SK-N-SH treated with all-trans-retinoic acid at 6 μM for 48 hours (cell line): Measurements from ENCODE around the gene MIX23.

Experiments
- ATAC-seq: fragments of 200-7000 bp; cut with Tn5 transposase; 3 replicates; pipeline ENCODE4 v1.9.1; 2020; ENCODE audit warnings: mild to moderate bottlenecking, moderate library complexity
- ARNTL ChIP-seq: fragments of 450-650 bp; formaldehyde crosslinking; IDR thresholded peaks from 2 replicates; pipeline ENCODE4 v1.5.0; 2020; ENCODE audit warnings: low read depth, mild to moderate bottlenecking, moderate library complexity, borderline replicate concordance
- BACH2 ChIP-seq: fragments of 250-450 bp; sonication (Bioruptor Pico); IDR thresholded peaks from 2 replicates; pipeline ENCODE4 v1.9.0; 2021; ENCODE audit warnings: mild to moderate bottlenecking, borderline replicate concordance
- CREB5 ChIP-seq: fragments of 250-450 bp; sonication (Bioruptor Pico); IDR thresholded peaks from 2 replicates; pipeline ENCODE4 v1.5.1; 2020; ENCODE audit warnings: low read depth, mild to moderate bottlenecking, moderate library complexity
- CSDC2 ChIP-seq: fragments of 250-450 bp; sonication (Bioruptor Pico); IDR thresholded peaks from 2 replicates; pipeline ENCODE4 v1.5.0; 2020; ENCODE audit warnings: mild to moderate bottlenecking, moderate library complexity
- CSRNP3 ChIP-seq: fragments of 250-450 bp; sonication (Bioruptor Pico); IDR thresholded peaks from 2 replicates; pipeline ENCODE4 v1.5.1; 2021; ENCODE audit warnings: mild to moderate bottlenecking, moderate library complexity
- ESRRG ChIP-seq: fragments of 250-450 bp; sonication (Bioruptor Pico); IDR thresholded peaks from 2 replicates; pipeline ENCODE4 v1.6.1; 2021; ENCODE audit warnings: mild to moderate bottlenecking
- GLIS3 ChIP-seq: fragments of 250-450 bp; sonication (Bioruptor Pico); IDR thresholded peaks from 2 replicates; pipeline ENCODE4 v1.5.0; 2020; ENCODE audit warnings: mild to moderate bottlenecking, moderate library complexity
- OSR1 ChIP-seq: fragments of 250-450 bp; sonication (Bioruptor Pico); IDR thresholded peaks from 2 replicates; pipeline ENCODE4 v1.8.0; 2022; ENCODE audit warnings: moderate library complexity, mild to moderate bottlenecking, inconsistent platforms
- PATZ1 ChIP-seq: fragments of 250-450 bp; sonication (Bioruptor Pico); IDR thresholded peaks from 2 replicates; pipeline ENCODE4 v1.8.0; 2020; ENCODE audit warnings: mild to moderate bottlenecking, moderate library complexity, borderline replicate concordance
- POU6F1 ChIP-seq: fragments of 250-450 bp; sonication (Bioruptor Pico); IDR thresholded peaks from 2 replicates; pipeline ENCODE4 v1.8.0; 2021; ENCODE audit warnings: low read depth, mild to moderate bottlenecking, moderate library complexity, borderline replicate concordance
- PPARA ChIP-seq: fragments of 250-450 bp; sonication (Bioruptor Pico); IDR thresholded peaks from 2 replicates; pipeline ENCODE4 v1.5.0; 2020; ENCODE audit warnings: mild to moderate bottlenecking, borderline replicate concordance
- RARB ChIP-seq: fragments of 250-450 bp; sonication (Bioruptor Pico); IDR thresholded peaks from 2 replicates; pipeline ENCODE4 v1.8.0; 2021; ENCODE audit warnings: mild to moderate bottlenecking, moderate library complexity
- SNAI2 ChIP-seq: fragments of 250-450 bp; sonication (Bioruptor Pico); IDR thresholded peaks from 2 replicates; pipeline ENCODE4 v1.5.0; 2020; ENCODE audit warnings: mild to moderate bottlenecking, moderate library complexity
- TCF4 ChIP-seq: fragments of 250-450 bp; sonication (Bioruptor Pico); IDR thresholded peaks from 2 replicates; pipeline ENCODE4 v1.8.0; 2021; ENCODE audit warnings: mild to moderate bottlenecking, moderate library complexity, borderline replicate concordance
- TOX ChIP-seq: fragments of 250-450 bp; sonication (Bioruptor Pico); IDR thresholded peaks from 2 replicates; pipeline ENCODE4 v1.8.0; 2021; ENCODE audit warnings: mild to moderate bottlenecking, moderate library complexity, borderline replicate concordance
- TSHZ2 ChIP-seq: fragments of 250-450 bp; sonication (Bioruptor Pico); IDR thresholded peaks from 2 replicates; pipeline ENCODE4 v1.5.0; 2020; ENCODE audit warnings: mild to moderate bottlenecking, moderate library complexity
- ZC3H10 ChIP-seq: fragments of 250-450 bp; sonication (Bioruptor Pico); IDR thresholded peaks from 2 replicates; pipeline ENCODE4 v1.5.1; 2021; ENCODE audit warnings: mild to moderate bottlenecking, moderate library complexity
- ZFP3 ChIP-seq: fragments of 250-450 bp; sonication (Bioruptor Pico); IDR thresholded peaks from 2 replicates; pipeline ENCODE4 v1.5.0; 2020; ENCODE audit warnings: mild to moderate bottlenecking, moderate library complexity
- ZFP30 ChIP-seq: fragments of 450-650 bp; formaldehyde crosslinking; IDR thresholded peaks from 2 replicates; pipeline ENCODE4 v1.5.0; 2022; ENCODE audit warnings: mild to moderate bottlenecking, moderate library complexity
- ZNF565 ChIP-seq: fragments of 450-650 bp; formaldehyde crosslinking; conservative IDR thresholded peaks from 2 replicates; pipeline ENCODE4 v1.5.0; 2020; ENCODE audit warnings: low read depth, mild to moderate bottlenecking, moderate library complexity

MIX23 gene

GRCh38 chr3:122362026-122362425 is 21.0 kb downstream of the MIX23 start (continued):
- no peak for TF ChIP-seq POU6F1 (CRISPR knock-in tag)
- no peak for TF ChIP-seq PPARA (CRISPR knock-in tag)
- no peak for TF ChIP-seq ARNTL

GRCh38 chr3:122358703-122359032 is 24.4 kb downstream of the MIX23 start:
- TF ChIP-seq SNAI2 (CRISPR knock-in tag) (no peak), TCF4 (CRISPR knock-in tag) (no peak), CREB5 (no peak), TSHZ2 (no peak), ESRRG (CRISPR knock-in tag) (no peak), CSRNP3 (CRISPR knock-in tag) (no peak), ZC3H10 (CRISPR knock-in tag) (no peak), ZNF565 (no peak), RARB (CRISPR knock-in tag) (no peak)
- no peak for ATAC-seq

- peak; percentile 75 for ATAC-seq
- TF ChIP-seq BACH2 (CRISPR knock-in tag) (0 out of 2 replicates have a peak, but pooled peaks have one; percentile 48), TSHZ2 (peak; percentile 37; the same call in 1 of the 2 replicates), TOX (CRISPR knock-in tag) (no peak), ZNF565 (no peak), POU6F1 (CRISPR knock-in tag) (no peak; the same call in 1 of the 2 replicates), SNAI2 (CRISPR knock-in tag) (0 out of 2 replicates have a peak, but pooled peaks have one; percentile 69), ZFP3 (CRISPR knock-in tag) (no peak), CSDC2 (no peak), PPARA (CRISPR knock-in tag) (no peak), TCF4 (CRISPR knock-in tag) (peak; percentile 73), ESRRG (CRISPR knock-in tag) (0 out of 2 replicates have a peak, but pooled peaks have one; percentile 67), ZFP30 (CRISPR knock-in tag) (no peak), CREB5 (peak; percentile 91), GLIS3 (CRISPR knock-in tag) (0 out of 2 replicates have a peak, but pooled peaks have one; percentile 51), PATZ1 (CRISPR knock-in tag) (peak; percentile 84; the same call in 1 of the 2 replicates), ZC3H10 (CRISPR knock-in tag) (peak; percentile 75), OSR1 (CRISPR knock-in tag) (no peak)
These were observed 25.0 kb downstream of the MIX23 start for GRCh38 chr3:122357828-122358702.
